ENCODE results near the gene TMEM167B.
"Not testable (repeated sequence)": the region's sequence is repeated elsewhere in the genome, so short reads cannot be mapped to it uniquely, and the experiment has no call there.

Gene TMEM167B

DNA sequence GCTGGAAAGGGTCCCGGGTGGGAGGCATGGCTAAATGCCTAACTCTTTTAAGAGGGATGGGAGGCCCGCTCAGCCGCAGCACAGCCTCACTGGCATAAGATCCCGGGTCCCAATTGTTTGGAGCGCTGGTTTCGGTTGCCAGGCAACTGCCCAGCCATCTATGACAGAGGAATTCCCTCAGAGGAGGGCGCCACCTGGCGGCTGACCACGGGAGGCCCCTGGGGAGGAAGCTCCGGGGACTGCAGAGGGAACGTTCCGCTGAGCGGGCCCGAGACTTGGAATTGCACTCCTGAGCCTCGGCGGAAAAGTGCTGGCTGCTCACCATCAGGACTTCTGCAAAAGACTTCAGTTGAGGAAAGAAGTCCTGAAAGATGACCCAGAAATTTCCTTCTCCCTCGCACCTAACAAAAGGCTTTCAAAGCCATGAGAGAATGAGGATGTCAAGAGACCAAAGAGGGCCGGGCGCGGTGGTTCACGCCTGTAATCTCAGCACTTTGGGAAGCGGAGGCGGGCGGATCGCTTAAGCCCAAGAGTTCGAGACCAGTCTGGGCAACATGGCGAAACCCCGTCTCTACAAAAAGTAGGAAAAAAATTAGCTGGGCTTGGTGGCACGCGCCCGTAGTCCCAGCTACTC, 22.2 kb downstream of the TMEM167B start:
- DNase-seq (ENCODE audit: low read depth in 2 of 2), result peak; percentile 77 to 92

DNA sequence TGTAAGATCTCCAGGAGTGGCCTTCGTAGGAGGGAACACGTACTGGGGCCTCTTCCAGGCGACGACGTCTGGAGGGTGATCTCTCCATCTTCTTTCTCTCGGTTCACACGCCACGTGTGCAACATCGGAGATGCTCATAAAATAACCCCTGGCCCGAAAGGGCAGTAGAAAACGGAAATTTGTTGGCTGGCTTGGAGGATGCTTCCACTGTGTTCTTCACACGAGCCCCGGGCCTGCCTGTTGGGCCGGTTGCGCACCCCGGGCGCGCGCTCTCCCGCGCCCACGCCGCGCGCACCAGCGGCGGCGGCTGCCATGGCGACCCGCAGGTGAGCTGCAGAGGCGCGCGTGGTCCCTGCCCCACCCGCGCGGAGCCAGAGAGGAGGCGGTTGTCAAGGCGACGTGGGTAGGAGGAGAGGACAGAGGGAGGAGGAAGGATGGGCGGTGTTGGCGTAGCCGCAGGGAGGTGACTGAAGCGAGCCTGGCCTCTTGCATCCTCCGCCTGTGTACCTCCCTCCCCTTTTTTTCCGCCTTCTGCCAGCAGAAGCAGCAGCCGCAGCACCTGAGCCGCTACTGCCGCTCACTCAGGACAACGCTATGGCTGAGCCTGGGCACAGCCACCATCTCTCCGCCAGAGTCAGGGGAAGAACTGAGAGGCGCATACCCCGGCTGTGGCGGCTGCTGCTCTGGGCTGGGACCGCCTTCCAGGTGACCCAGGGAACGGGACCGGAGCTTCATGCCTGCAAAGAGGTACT, 23.2 kb downstream of the TMEM167B start, which contains the start of gene ELAPOR1:
Gene ELAPOR1 (plus strand): TSS at position 526 of the 752 bp plus-strand sequence. CDS start 69 bp downstream, at position 595.
- DNase-seq (ENCODE audit: low read depth in 2 of 2), result peak; percentile 56 to 73

DNA sequence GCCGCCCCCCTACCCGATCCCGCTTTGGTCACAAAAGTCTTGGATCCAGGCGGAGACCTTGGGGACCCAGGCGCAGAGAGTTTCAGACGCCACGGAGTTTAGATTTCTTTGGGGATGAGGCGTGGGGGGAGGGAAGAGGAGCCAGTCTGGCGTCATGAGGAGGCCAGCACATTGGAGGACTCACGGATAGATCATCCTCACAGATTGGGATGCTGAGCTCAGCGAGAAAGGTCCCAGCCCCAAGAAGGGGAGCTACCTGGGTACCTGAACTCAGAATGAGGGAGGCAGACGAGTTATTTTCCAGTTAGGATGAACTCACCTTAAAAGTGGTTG, 23.7 kb downstream of the TMEM167B start:
- DNase-seq (ENCODE audit: low read depth in 2 of 2), result no peak

DNA sequence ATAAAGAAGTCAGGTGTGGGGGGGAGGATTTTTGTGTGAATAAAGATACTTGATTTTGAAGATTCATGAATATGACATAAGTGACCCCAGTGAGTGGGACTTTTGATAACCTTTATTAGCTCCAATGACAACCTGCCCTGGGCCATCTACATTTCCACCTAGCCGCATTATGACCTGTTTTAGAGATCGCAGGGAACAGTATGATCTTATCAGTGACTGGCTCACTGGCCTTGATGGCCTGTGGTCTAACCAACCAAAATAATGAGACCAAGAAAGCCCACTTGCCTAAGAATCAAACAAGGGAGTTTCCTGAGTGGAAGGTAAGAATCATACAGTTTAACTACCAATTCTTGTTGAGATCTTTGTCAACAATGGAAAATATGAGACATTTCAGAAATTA, 25.1 kb downstream of the TMEM167B start:
- no peak for DNase-seq (ENCODE audit: low read depth in 2 of 2)

DNA sequence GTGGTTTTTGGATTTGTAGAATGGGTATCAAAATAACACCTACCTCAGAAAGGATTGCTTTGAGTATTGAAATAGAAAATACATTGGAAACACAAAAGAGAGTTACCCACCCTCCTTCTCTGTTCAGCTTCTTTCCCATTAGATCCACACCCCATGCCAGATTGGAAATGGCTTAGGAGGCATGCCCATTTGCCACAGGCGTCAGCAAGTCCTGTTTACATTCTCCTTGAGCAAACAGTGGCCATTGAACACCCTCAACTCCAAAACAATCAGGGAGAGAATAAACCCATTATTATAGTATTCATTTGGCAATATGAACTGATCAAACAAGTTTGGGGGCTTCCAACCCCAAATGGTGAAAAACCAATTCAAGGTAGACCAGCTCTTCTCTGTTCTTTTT, 25.7 kb downstream of the TMEM167B start:
- DNase-seq (ENCODE audit: low read depth in 2 of 2), result no peak

DNA sequence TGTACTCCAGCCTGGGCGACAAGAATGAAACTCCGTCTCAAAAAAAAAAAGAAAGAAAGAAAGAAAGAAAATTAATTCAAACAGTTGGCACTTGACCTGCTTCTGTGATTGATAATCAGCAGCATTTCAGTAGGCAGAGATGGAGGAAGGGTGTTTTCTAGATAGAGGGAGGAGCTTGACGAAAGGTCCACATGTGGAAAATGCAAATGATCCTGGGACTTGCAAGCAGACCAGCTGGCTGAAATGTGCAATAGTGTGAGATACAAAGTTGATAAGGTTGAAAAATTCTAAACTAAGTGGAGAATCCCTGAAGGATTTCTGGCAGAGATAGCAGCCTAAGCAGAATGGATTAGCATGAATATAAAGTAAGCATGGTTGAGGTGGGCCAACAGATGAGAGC, 27.5 kb downstream of the TMEM167B start:
- no peak for DNase-seq (ENCODE audit: low read depth in 2 of 2)

DNA sequence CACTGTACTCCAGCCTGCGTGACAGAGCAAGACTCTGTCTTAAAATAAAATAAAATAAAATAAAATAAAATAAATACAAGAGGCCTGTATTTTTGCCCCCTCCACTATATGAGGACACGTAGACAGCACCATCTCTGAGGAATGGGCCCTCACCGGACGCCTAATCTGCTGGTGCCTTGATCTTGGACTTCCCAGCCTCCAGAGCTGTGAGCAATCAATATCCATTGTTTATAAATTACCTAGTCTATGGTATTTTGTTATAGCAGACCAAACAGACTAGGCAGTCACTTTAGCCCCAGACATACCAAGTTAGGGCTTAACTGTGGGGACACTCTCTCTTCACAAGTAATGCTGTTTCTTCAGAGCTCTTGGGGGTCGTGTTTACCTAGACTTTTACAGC, 29.8 kb downstream of the TMEM167B start:
- DNase-seq (ENCODE audit: low read depth in 2 of 2), result no peak

DNA sequence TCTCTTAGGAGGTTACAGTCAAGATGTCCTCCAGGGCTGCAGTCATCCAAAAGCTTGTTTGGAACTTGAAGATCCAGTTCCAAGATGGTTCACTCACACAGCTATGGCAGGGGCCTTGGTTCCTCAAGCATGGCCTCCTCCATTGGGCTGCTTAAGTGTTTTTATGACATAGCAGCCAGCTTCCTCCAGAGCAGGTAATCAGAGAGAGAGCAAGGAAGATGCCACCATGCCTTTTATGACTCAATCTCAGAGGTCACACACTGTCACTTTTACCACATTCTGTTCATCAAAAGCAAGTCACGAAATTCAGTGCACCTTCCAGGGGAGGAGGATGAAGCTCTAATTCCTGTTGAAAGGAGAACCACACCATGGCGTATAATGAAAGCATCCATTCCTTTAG, 40.5 kb downstream of the TMEM167B start:
- DNase-seq (ENCODE audit: low read depth in 2 of 2), result no peak

DNA sequence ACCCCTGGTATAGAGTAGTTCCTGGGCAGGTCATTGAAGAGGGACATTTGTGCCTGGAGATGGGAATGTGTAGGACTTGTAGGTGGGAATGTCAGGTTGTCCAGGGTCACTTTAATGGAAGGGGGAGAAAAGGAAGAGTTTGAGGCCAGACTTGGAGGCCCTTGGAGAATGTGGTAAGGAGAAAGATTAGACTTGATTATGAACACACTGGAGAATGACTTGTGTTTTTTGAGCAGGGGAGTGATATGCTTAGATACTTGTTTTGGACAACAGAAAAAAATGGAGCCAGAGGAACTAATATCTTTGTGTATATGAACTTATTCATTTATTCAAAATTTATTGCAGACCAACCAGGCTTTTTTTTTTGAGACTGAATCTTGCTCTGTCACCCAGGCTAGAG, 41.2 kb downstream of the TMEM167B start:
- DNase-seq (ENCODE audit: low read depth in 2 of 2), result no peak

DNA sequence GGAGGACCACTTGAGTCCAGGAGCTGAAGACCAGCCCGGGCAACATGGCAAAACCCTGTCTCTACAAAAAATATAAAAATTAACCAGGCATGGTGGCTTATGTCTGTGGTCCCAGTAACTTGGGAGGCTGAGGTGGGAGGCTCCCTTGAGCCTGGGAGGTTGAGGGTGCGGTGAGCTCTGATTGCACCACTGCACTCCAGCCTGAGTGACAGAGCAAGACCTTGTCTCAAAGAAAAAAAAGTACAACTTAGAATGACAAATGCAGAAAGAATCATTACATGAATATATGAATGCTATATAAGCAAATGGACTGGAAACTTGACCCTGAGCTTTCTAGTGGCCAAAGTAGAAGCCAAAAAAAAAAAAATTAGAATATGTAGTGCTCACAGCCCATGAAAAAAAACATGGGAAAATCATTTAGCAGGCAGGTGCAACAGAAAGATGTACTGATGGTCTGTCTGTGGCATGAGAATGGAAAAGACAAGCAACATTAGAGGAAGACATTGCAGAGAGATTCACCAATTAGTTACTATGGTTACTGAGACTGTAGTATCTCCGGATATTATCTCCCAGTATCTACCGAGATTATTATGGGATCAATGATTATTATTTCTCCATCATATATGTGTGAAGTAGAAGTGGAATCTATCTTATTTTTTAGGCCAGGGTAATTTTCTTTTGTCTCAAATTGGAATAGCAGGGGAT, 42.6 kb downstream of the TMEM167B start:
- DNase-seq (ENCODE audit: low read depth in 2 of 2), result no peak

DNA sequence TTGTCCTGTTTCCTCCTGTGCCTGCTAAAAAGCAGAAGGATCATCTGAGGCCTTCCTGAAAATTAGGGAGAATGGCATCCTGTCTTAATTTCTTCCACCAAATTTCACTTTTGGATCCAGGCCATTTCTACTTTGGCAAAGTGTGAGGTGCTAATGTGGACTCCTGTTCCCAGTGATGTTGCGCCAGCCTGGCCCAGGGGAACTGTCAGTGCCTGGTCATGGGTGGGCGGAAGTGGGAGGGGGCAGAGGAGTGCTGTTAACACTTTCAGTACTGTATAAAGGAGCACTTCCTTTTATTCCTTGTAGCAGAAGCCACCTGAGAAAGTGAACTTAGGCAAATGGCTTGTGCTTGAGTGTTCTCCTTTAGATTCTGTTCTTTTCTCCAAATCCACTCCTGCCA, 43.3 kb downstream of the TMEM167B start:
- no peak for DNase-seq (ENCODE audit: low read depth in 2 of 2)

DNA sequence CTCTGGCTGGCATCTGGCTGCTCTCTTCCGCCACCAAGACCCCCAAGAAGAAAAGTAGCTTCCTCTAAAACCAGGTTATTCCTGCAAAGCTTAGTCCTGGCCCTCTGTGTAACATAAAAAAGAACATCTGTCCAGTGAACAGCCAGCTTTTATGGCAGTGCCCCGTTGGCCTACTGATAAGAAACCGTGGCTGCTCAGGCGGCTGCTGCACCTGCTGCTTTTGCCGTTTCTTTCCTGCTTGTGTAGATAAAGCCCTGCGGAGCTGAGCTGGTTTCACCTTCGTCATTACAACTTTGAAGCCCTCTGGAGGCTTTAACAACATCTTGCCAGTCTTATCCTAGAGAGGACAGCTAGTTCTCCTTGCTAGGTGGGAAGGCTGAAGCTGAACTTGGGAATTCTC, 43.9 kb downstream of the TMEM167B start:
- DNase-seq (ENCODE audit: low read depth in 2 of 2), result no peak

DNA sequence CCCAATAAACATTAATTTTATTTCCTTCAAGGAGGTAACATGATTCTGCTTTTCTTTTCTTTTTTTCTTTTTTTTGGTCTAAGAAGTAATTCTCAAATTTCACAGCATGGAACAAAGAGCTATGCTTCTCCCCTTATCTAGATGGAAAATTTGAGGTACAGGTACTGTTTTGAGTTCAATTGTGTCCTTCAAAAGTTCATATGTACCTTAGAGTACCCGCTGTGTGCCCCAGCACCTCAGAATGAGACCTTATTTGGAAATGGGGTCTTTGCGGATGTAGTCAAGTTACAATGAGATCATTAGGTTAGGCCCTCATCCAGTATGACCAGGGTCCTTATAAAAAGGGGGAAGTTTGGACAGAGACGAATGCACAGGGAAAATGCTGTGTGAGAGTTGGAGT, 45.4 kb downstream of the TMEM167B start:
- no peak for DNase-seq (ENCODE audit: low read depth in 2 of 2)

DNA sequence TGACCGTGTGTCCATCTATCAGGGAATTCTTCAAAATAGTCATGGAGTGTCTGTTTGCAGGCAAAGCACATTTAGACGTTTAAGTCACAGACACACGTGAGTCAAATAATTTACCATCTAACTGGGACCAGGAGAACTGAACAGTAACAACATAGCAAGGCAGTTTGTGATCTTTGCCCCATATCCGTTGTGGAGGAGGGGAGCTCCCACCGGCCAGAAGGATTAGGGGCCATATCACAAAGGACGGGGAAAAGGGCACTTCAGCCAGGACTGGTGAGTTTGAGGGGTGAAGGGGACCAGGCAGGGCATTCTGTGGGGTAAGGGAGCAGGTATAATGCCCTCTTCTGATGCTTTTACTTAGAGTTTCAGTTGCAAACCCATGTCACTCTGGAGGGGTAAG, 46.2 kb downstream of the TMEM167B start:
- no peak for DNase-seq (ENCODE audit: low read depth in 2 of 2)

DNA sequence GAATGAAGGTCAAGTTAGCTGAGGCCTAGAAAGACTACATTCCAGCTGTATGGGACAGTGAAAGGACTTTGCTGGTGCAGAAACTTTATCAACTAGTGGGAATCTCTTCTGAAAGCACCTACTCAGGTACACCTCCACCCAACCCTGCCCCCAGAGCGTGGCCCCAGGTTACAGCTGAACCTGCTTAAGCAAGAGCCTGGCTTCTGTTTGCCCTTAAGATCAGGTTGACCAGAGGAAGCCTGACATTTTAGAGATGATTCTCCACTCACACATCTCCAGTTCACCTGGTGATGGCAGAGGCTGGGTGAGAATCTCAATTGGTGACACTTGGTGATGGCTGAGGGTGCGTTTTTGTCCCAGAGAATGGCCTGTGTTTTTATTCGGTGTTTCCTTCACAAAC, 47.4 kb downstream of the TMEM167B start:
- no peak for DNase-seq (ENCODE audit: low read depth in 2 of 2)

DNA sequence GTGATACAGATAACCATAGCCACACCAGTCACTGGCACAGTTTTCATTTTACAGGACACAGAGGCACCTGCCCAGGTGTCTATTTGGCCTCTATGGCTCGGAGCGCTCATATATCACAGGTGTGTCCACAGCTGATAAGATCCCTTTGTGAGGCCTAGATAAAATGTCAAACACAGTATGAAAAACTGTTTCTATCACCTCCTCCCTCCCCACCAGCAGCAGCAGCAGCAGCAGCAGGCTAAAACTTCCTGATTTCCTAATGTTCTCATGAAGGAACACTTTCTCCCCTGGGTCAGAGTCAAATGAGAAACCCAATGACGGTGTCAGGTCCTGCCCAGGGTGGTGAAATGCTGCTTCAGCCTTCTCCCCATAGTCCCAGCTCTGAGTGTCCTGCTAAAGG, 47.8 kb downstream of the TMEM167B start:
- DNase-seq (ENCODE audit: low read depth in 2 of 2), result no peak

DNA sequence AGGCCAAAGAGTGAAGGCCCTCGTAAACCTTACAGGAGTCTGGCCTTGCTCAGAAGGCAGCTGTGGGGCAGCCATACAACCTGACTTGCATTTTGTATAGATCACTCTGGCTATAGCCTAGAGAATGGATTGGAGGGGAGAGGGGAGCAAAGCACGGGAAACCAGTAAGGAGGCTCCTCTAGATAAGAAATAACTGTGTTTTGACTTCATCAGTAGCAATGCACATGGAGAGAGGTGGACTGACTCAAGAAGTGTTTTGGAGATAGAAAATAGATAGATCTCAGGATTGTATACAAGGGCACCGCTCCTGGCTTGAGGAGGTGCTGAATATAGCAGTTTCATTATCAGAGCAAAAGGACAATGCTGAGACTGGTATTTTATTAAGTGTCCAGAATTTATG, 49.8 kb downstream of the TMEM167B start:
- DNase-seq (ENCODE audit: low read depth in 2 of 2), result no peak

DNA sequence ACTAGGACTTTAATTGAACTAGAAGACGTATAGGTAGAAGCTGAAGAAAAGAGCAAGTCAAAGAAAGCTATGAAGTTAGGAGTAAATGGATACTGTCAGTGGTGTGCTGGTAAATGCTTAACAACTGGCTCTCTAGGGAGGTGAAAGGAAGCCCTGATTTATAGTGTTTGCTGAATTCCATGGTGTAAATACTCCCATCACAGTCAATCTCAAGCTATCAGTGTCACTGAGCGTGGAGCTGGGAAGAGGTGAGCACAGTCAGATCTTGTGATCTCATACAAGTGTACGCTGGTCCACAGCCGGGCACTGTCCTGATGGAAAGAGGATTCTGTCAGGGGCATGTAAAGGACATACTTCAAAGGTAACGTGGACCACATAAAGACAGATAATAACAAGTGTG, 51.7 kb downstream of the TMEM167B start:
- no peak for DNase-seq (ENCODE audit: low read depth in 2 of 2)

DNA sequence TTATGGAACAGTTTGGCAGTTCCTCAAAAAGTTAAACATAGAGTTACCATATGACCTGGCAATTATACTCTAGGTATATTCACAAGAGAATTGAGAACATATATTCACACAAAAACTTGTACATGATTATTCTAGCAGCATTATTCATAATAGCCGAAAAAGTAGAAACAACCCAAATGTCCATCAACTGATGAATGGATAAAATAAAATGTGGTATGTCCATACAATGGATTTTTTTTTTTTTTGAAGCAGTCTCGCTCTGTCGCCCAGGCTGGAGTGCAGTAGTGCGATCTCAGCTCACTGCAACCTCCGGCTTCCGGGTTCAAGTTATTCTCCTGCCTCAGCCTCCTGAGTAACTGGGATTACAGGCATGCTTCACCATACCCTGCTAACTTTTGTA, 52.2 kb downstream of the TMEM167B start:
- not testable (repeated sequence) for DNase-seq (ENCODE audit: low read depth in 2 of 2)

Data from stimulated activated CD4-positive, alpha-beta T cell treated with anti-CD3 and anti-CD28 coated beads, Interleukin-12 subunit alpha, Interleukin-12 subunit beta, amount 100 ng/mL, for 24 hours (primary cell).